Muscle of leg (tissue), 11 donors: ENCODE data around the gene XRN2. TPM values are rescaled to one million over a fixed set of nuclear protein-coding genes. Genes with fewer than 3 reads are reported as not detected.

ENCODE experiments used
- DNase-seq: peaks from one replicate; pipeline ENCODE4 v3.0.0; 2013
- H3K27ac ChIP-seq: one replicate; pipeline ENCODE4 v1.5.1; 2013; ENCODE audit warnings: mild to moderate bottlenecking, low read length, control low read depth
- H3K27me3 ChIP-seq: one replicate; pipeline ENCODE4 v1.6.1; 2013; ENCODE audit warnings: low read length; ENCODE audit not compliant: control insufficient read depth, insufficient read depth
- H3K36me3 ChIP-seq: one replicate; pipeline ENCODE4 v1.6.1; 2013; ENCODE audit warnings: low read length; ENCODE audit not compliant: control insufficient read depth, insufficient read depth
- H3K4me1 ChIP-seq: one replicate; pipeline ENCODE4 v1.6.1; 2013; ENCODE audit warnings: low read length; ENCODE audit not compliant: control insufficient read depth, insufficient read depth
- H3K4me3 ChIP-seq: one replicate; pipeline ENCODE4 v1.5.1; 2013; ENCODE audit warnings: low read length, control low read depth
- H3K9me3 ChIP-seq: replicated peaks from 2 replicates; pipeline ENCODE4 v1.6.1; 2013; ENCODE audit warnings: low read depth, low read length; ENCODE audit not compliant: control insufficient read depth
- WGBS: methylation state at CpG from one replicate; pipeline ENCODE4 v1.1.5; 2013; ENCODE audit warnings: missing lambda C conversion rate; ENCODE audit not compliant: insufficient coverage; 5-methylcytosine and 5-hydroxymethylcytosine counted together
- polyA plus RNA-seq, 8 donors: library from polyadenylated mRNA; unstranded; fragments of 120-200 nt; gene quantifications; one replicate each; pipeline versions ENCODE4 v1.2.1 to v1.2.3, GENCODE V29; 2013; ENCODE audit warnings: inconsistent platforms in 1 of 8, low replicate concordance in 1 of 8; ENCODE audit not compliant: insufficient read length in 8 of 8, insufficient read depth in 1 of 8
- total RNA-seq: library from RNA; stranded (reverse); fragments of 120-200 nt; gene quantifications from one replicate; pipeline ENCODE4 v1.2.4, GENCODE V29; 2013

The XRN2 gene
- total and polyA plus RNA-seq, 9 donors = 39.4 to 51.6 (median 46.7) TPM

DNA sequence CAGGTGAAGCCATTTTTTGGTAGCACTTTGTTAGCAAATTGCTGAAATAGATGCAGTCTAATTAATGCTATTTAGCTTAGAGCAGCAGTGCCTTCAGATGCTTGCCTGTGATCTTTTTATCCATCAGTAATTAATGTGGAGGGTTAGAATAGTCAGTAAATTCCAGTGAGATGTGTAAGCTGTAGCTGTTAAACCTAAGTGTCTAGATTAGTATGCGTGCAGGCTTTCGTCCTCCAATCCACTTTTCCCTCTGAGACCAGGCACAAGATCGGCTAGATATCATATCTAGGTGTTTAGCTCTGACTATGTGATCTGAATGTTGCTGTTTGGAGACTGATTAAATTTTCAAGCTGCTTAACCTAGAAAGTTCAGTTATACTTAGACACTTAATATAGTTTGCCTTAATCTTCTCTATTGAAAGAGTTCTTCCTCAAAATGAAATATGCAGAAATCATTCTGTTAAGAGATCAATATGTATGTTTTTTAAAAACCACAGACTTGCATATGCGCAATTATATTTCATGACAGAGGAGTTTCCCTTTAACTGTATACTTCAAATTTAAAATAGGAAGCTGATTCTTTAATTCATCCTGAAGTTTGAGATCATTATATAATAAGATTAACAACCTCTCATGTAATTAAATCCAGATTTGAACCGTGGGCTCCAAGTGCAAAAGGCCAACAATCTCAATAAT, 41.2 kb downstream of the XRN2 start:
- H3K36me3 ChIP-seq = peaks cover 31% of the 10 kb centered on the region
- H3K4me3 ChIP-seq = no peak overlapping the region
- WGBS = no CpG with 5 or more reads among the region's 5 CpGs
- no peaks in the 10 kb centered on the region for H3K9me3 ChIP-seq
- DNase-seq = no peak
- no peaks in the 10 kb centered on the region for H3K4me1 ChIP-seq
- no peak overlapping the region for H3K27ac ChIP-seq
- no peaks in the 10 kb centered on the region for H3K27me3 ChIP-seq

DNA sequence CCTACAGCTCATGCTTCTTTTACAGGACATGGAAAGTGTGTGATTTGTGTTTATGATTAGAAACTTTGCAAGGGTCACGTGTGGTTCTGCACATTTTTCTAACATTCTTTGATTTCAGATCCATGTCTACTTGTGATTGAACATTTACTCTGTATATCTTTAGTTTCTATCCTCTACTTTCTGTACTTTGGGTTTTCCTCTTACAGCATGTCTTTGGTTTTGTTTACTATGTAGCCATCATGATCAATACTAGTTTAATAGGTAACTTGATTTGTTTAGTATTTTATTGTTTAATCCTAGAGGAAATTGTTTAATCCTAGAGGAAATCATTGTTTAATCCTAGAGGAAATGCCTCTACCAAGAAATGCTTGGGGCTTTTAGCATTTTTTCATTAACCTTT, 41.8 kb downstream of the XRN2 start:
- H3K9me3 ChIP-seq = no peaks in the 10 kb centered on the region
- peaks cover 32% of the 10 kb centered on the region for H3K36me3 ChIP-seq
- no peaks in the 10 kb centered on the region for H3K27me3 ChIP-seq
- no peaks in the 10 kb centered on the region for H3K4me1 ChIP-seq
- no CpG with 5 or more reads among the region's 1 CpG for WGBS
- no peak overlapping the region for H3K27ac ChIP-seq
- no peak overlapping the region for H3K4me3 ChIP-seq
- DNase-seq = no peak

DNA sequence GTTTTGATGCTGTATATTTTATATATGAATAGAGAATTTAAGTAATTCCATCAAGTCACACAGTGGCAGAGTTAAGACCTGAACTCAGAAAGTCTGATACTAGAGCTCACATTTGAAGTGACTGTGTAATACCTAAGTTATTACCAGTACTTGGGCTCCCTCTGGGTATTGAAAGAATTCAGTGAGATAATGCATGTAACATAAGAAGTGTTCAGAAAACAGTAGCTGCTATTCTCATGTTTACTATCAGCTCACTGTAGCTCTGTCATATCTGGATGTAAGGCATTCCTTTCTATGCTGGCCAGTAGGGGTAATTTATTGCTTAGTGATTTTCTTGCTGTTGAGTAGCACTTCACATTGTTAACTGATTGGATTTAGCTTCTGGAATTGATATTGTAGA, 49.6 kb downstream of the XRN2 start:
- no peaks in the 10 kb centered on the region for H3K4me1 ChIP-seq
- H3K4me3 ChIP-seq = no peak overlapping the region
- H3K27ac ChIP-seq = no peak overlapping the region
- no peaks in the 10 kb centered on the region for H3K27me3 ChIP-seq
- H3K9me3 ChIP-seq = no peaks in the 10 kb centered on the region
- peaks cover 16% of the 10 kb centered on the region for H3K36me3 ChIP-seq
- no peak for DNase-seq

DNA sequence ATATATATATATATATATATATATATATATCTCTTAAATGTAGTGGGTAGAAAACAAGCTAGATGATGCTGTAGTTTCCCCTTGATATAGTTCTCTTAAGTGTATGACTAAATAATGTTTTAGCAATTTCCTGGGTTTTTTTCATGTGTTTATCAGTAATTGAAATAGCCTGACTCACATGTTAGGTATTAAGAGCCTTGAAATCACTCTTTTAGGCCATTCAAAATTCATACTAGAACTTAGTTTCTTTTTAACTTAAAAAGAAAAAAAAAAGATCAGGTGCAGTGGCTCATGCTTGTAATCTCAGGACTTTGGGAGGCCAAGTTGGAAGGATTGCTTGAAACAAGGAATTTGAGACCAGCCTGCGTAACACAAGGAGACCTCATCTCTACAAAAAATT, 50.1 kb downstream of the XRN2 start:
- H3K27ac ChIP-seq = no peak overlapping the region
- no peaks in the 10 kb centered on the region for H3K9me3 ChIP-seq
- H3K4me1 ChIP-seq = no peaks in the 10 kb centered on the region
- no peak for DNase-seq
- H3K27me3 ChIP-seq = no peaks in the 10 kb centered on the region
- peaks cover 15% of the 10 kb centered on the region for H3K36me3 ChIP-seq
- no CpG with 5 or more reads among the region's 1 CpG for WGBS
- H3K4me3 ChIP-seq = no peak overlapping the region

DNA sequence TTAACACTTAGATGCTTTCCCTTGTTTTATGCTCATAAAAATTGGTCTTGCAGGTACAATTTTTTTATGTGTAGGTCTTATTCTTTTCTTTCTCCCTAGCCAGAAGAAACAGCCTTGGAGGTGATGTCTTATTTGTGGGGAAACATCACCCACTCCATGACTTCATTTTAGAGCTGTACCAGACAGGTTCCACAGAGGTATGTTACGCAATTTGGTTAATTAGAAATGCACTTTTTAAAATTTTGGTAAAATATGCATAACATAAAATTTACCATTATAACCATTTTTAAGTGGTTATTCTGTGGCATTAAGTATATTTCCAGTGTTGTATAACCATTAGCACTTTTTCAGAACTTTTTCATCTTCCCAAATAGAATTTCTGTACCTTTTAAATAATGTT, 52.9 kb downstream of the XRN2 start:
- Histone ChIP-seq H3K27ac (no peak overlapping the region), H3K27me3 (no peaks in the 10 kb centered on the region), H3K4me1 (no peaks in the 10 kb centered on the region), H3K9me3 (no peaks in the 10 kb centered on the region), H3K36me3 (peaks cover 19% of the 10 kb centered on the region), H3K4me3 (no peak overlapping the region)
- no peak for DNase-seq
- WGBS = no CpG with 5 or more reads among the region's 1 CpG

DNA sequence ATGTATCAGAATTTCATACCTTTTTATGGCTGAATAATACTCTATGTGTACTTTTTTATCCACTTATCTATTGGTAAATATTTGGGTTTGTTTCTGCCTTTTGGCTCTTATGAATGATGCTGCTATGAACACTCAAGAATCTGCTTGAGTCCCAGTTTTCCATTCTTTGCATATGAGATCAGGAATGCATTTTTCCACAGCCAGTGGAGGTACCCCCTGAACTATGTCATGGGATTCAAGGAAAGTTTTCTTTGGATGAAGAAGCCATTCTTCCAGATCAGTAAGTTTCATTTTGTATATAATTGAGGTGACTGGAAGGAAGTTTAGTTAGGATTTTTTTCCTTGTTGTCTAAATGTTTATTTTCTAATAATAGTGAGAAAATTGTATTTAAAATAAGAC, 53.3 kb downstream of the XRN2 start:
- H3K4me3 ChIP-seq = no peak overlapping the region
- peaks cover 19% of the 10 kb centered on the region for H3K36me3 ChIP-seq

DNA sequence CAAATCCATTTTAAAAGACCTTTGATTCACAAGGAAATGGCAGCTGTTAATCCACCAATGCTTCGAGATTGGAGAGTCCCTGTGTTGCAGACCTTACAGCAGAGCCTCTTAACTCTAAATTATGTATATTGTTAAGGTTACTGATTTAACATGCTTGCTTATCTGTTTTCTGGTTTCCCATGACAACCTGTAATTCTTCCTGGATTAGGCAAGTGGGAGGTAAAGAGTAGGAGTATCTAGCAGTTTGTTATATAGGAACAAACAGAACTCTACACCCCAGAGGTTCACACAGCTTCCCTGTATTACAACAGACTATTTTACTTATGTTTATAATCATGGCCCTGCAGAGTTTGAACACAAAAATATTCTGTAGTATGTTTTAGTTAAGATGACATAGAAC, 54.7 kb downstream of the XRN2 start:
- no peak for DNase-seq
- no CpG with 5 or more reads among the region's 1 CpG for WGBS
- H3K27me3 ChIP-seq = no peaks in the 10 kb centered on the region
- no peak overlapping the region for H3K27ac ChIP-seq
- no peaks in the 10 kb centered on the region for H3K9me3 ChIP-seq
- H3K4me1 ChIP-seq = no peaks in the 10 kb centered on the region
- H3K36me3 ChIP-seq = peaks cover 25% of the 10 kb centered on the region
- no peak overlapping the region for H3K4me3 ChIP-seq

More for the DNA sequence above, 53.3 kb downstream of the XRN2 start:
- DNase-seq = no peak
- Histone ChIP-seq H3K9me3 (no peaks in the 10 kb centered on the region), H3K4me1 (no peaks in the 10 kb centered on the region), H3K27me3 (no peaks in the 10 kb centered on the region), H3K27ac (no peak overlapping the region)

DNA sequence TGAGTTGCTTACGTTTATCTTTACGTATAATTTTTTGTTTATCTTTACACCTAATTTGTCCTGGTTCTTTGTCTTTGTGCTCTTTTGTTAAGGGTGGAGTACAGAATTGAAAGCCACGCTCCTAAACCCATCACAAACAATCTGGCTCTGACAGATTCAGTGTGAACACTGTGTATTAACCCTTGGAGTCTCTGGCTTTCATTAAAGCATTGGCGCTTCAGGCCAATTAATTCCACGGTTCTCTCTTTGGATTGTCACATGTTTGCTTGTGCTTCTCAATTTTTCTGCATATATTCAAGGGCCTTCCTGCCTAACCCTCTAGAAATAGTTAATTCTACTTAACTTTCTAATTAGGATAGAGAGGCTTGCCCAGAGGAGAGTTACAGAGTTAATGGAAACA, 55.6 kb downstream of the XRN2 start:
- Histone ChIP-seq H3K4me1 (no peaks in the 10 kb centered on the region), H3K27ac (no peak overlapping the region), H3K36me3 (peaks cover 30% of the 10 kb centered on the region), H3K9me3 (no peaks in the 10 kb centered on the region), H3K27me3 (no peaks in the 10 kb centered on the region), H3K4me3 (no peak overlapping the region)
- DNase-seq = no peak
- 100% methylated on average over 1 of the region's 5 CpGs for WGBS

DNA sequence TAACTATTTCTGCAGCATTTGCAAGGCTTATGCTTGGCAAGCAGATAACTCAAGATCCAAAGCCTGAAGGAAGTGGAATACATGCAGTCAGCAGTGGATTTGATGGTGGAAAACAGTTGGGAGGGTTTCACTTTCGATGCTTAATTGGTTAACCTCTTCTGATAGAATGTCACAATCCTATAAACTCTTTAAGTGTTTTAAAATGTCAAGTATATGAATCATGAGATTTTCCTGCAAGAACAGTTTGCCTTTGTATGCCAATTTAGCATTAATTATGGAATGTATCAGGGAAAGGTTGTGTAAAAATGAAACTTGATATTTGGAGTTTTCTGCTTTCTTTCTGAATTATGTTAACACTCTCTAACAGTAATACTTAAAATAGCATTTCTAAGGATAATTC, 57.6 kb downstream of the XRN2 start:
- Histone ChIP-seq H3K27me3 (no peaks in the 10 kb centered on the region), H3K4me1 (no peaks in the 10 kb centered on the region), H3K27ac (no peak overlapping the region), H3K36me3 (peaks cover 30% of the 10 kb centered on the region), H3K9me3 (no peaks in the 10 kb centered on the region), H3K4me3 (no peak overlapping the region)
- DNase-seq = peak; percentile 32
- WGBS = no CpG with 5 or more reads among the region's 1 CpG

DNA sequence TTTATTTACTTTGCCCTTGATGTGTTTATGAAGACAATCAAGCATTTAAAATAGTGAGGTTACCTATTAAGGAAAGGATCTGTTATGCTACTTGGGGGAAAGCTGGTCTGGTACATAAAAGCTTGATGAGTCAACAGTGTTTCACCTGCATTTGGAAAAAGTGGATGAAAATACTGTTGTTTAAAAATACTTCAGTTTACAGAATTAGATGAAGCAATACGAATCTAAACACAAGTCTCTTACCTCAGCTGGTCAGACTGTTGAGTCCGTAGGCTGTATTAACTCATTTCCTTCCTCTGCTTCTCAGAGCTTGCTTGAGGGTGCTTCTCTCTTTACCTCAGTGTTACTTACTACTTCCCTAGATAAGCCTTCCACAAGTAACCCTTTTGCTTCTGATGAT, 58.1 kb downstream of the XRN2 start:
- Histone ChIP-seq H3K4me1 (no peaks in the 10 kb centered on the region), H3K27ac (no peak overlapping the region), H3K27me3 (no peaks in the 10 kb centered on the region), H3K36me3 (peaks cover 30% of the 10 kb centered on the region), H3K9me3 (no peaks in the 10 kb centered on the region), H3K4me3 (no peak overlapping the region)
- peak; percentile 18 for DNase-seq
- WGBS = 73% methylated on average over 2 of the region's 2 CpGs

DNA sequence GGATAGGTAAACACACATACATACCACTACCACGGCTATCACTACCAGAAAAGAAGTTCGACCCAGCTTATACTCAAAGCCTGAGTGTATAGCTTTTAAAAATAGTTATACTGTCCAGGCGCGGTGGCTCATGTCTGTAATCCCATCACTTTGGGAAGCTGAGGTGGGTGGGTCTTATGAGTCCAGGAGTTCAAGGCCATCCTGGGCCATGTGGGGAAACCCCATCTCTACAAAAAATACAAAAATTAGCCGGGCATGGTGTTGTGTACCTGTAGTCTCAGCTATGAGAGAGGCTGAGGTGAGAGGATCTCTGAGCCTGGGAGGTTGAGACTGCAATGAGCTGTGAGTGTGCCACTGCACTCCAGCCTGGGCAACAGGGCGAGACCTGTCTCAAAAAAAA, 61.3 kb downstream of the XRN2 start:
- no peaks in the 10 kb centered on the region for H3K4me1 ChIP-seq
- WGBS = no CpG with 5 or more reads among the region's 6 CpGs
- no peak overlapping the region for H3K4me3 ChIP-seq
- H3K9me3 ChIP-seq = no peaks in the 10 kb centered on the region
- no peak for DNase-seq
- H3K27ac ChIP-seq = no peak overlapping the region
- H3K27me3 ChIP-seq = no peaks in the 10 kb centered on the region
- H3K36me3 ChIP-seq = peaks cover 22% of the 10 kb centered on the region
